ENCODE measurements around the gene TAF15.

DNA sequence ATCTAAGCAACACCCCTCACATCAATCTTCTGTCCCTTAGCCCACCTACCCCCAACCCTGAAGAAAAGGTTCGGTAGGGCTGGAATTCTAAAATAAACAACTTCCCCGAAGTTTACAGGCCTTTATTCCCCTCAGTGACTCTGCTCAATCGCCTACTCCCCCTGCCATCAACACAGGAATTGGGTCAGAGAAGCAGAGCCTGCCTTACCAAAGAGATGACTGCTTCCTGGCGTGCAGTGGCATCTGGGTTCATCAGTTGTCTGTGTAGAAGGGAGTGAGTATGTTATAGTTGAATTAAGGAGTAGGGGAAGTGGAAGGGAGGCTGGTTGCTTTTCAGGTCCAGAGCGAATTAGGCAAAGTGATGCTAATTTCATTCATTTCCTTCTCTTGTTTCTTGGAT, 46.7 kb downstream of the TAF15 start:
- TF ChIP-seq, protein P1, sequence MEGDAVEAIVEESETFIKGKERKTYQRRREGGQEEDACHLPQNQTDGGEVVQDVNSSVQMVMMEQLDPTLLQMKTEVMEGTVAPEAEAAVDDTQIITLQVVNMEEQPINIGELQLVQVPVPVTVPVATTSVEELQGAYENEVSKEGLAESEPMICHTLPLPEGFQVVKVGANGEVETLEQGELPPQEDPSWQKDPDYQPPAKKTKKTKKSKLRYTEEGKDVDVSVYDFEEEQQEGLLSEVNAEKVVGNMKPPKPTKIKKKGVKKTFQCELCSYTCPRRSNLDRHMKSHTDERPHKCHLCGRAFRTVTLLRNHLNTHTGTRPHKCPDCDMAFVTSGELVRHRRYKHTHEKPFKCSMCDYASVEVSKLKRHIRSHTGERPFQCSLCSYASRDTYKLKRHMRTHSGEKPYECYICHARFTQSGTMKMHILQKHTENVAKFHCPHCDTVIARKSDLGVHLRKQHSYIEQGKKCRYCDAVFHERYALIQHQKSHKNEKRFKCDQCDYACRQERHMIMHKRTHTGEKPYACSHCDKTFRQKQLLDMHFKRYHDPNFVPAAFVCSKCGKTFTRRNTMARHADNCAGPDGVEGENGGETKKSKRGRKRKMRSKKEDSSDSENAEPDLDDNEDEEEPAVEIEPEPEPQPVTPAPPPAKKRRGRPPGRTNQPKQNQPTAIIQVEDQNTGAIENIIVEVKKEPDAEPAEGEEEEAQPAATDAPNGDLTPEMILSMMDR (IDR thresholded peaks at IDR 0.05) = no peak
- no peak for TF ChIP-seq EZH2 (IDR thresholded peaks at IDR 0.05; ENCODE audit: borderline replicate concordance, insufficient read depth, low read depth, low read length, poor library complexity, severe bottlenecking)

All from B cell (primary cell).